Measurements from ENCODE around the gene RARS1. TPM values are rescaled to one million over a fixed set of nuclear protein-coding genes. Genes with fewer than 3 reads are reported as not detected.

RARS1 gene
- total RNA-seq (2012; rRNA removed): 357 and 375 TPM in 2 replicates

DNA sequence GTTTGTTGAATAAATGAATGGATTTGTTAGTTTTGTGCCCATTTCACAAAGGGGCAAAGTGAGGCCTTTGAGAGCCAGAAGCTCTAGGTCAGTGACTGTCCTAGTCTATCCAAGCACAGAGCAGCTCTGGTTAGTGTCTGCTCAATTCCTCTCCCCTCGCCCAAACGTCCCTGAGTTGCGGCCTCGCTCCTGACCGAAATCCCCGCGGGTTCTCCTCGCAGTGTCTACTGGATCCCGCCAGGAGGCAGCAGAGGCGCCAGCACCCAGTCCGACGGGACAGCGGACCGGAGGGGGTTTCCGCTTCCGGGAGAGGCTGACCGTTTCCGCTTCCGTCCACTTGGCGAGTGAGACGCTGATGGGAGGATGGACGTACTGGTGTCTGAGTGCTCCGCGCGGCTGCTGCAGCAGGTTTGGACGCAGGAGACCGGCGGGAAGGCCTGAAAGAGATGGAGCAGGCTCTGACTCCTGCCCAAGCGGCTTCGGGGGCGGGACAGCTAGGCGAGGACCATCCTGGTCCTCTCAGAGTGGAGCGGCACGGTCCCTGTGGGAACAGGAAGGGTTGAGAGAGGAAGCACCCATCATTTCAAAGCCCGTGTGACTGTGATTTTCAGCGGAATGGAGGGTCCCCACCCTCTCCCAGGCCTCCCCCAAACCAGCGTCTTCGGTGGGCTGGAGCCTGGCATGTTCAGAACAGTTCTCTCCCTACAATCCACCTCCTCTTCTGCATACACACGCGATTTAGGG, at the start of gene RARS1:
RARS1 (plus strand) TSS at position 336 of the 744 bp plus-strand sequence; CDS start at position 364, 28 bp downstream.
- Histone ChIP-seq H3K4me3 (ENCODE audit: low read length) (peak within 1 kb of the TSS; percentile 98), H3K9ac (ENCODE audit: low read depth, low read length) (peak within 1 kb of the TSS; percentile 98), H3K9me3 (replicated peaks; ENCODE audit: low read length) (no peaks in the 10 kb centered on the region), H3K4me1 (ENCODE audit: control insufficient read depth, insufficient read depth, low read length) (peaks cover 11% of the 10 kb centered on the region), H3K4me2 (ENCODE audit: low read length) (peak within 1 kb of the TSS; percentile 90), H3K36me3 (ENCODE audit: insufficient read depth, low read length) (peaks cover 35% of the 10 kb centered on the region), H3K27me3 (ENCODE audit: control insufficient read depth, insufficient read depth, low read length) (no peaks in the 10 kb centered on the region)

DNA sequence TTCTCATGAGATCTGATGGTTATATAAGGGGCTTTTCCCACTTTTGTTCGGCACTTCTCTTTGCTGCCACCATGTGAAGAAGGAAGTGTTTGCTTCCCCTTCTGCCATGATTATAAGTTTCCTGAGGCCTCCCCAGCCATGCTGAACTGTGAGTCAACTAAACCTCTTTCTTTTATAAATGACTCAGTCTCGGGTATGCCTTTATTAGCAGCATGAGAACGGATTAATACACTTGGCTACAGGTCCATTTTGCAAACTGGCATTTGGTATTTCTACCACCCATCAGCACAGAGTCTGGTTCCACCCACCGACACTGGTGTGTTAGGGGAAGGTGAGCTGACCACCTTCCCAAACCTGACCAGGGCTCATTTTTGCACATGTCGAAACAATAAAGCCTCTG, 47.9 kb upstream of the RARS1 start:
- Histone ChIP-seq H3K4me1 (ENCODE audit: control insufficient read depth, insufficient read depth, low read length) (peaks cover 3% of the 10 kb centered on the region), H3K4me3 (ENCODE audit: low read length) (no peak overlapping the region), H3K9me3 (replicated peaks; ENCODE audit: low read length) (no peaks in the 10 kb centered on the region), H3K9ac (ENCODE audit: low read depth, low read length) (no peak overlapping the region), H3K4me2 (ENCODE audit: low read length) (no peak overlapping the region), H3K27me3 (ENCODE audit: control insufficient read depth, insufficient read depth, low read length) (no peaks in the 10 kb centered on the region), H3K36me3 (ENCODE audit: insufficient read depth, low read length) (no peaks in the 10 kb centered on the region)

DNA sequence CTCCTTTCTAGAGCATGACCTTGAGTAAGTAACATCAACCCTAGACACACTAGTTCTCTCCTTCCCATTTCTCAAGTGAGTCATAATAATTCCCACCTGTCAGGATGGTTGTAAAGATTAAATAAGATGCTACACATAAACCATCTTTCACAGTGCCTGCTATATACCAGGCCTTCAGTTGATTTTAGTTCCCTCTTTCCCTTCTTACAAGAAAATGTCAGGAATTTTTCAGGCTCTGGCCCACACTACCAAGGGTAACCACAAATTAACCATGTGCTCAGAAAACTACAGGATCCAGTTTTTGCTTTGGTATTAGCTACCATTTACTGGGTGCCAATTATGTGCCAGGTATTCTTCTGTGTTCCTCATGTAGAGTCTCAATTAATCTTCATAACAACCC, 42.7 kb upstream of the RARS1 start:
- Histone ChIP-seq H3K27me3 (ENCODE audit: control insufficient read depth, insufficient read depth, low read length) (no peaks in the 10 kb centered on the region), H3K4me2 (ENCODE audit: low read length) (no peak overlapping the region), H3K4me3 (ENCODE audit: low read length) (no peak overlapping the region), H3K9ac (ENCODE audit: low read depth, low read length) (no peak overlapping the region), H3K36me3 (ENCODE audit: insufficient read depth, low read length) (no peaks in the 10 kb centered on the region), H3K9me3 (replicated peaks; ENCODE audit: low read length) (no peaks in the 10 kb centered on the region), H3K4me1 (ENCODE audit: control insufficient read depth, insufficient read depth, low read length) (no peaks in the 10 kb centered on the region)

DNA sequence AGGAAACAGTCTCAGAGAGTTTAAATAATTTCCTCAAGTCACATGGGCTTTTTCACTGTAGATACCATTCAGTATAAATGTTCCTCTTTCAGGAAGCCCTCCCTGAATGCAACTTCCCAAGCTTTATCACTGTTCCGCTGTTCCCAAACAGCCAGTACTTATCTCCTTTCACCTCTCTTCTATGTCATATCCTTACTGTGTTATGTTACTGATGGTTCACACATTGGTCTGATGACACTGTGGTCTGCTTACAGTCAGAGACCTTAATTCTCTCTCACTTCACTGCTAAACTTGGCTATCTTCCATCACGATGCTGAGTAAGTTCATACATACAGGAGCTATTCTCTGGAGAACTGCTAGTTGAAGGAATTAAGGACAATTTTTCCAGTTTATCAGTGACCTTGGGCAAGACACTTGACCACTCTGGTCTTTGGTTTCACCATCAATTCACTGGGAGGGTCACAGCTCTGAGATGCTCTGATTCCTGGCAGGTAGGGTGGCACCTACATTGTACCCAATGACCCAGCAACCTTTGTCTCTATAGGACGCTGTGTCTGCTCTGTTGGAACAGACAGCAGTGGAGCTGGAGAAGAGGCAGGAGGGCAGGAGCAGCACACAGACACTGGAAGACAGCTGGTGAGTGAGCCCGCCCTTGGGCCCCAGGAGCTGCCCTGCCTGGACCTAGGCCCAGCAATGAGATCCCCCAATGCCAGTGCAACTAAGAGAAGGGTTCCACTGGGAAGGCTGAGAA, 42.1 kb upstream of the RARS1 start:
- Histone ChIP-seq H3K9ac (ENCODE audit: low read depth, low read length) (no peak overlapping the region), H3K36me3 (ENCODE audit: insufficient read depth, low read length) (no peaks in the 10 kb centered on the region), H3K4me3 (ENCODE audit: low read length) (no peak overlapping the region), H3K27me3 (ENCODE audit: control insufficient read depth, insufficient read depth, low read length) (no peaks in the 10 kb centered on the region), H3K4me1 (ENCODE audit: control insufficient read depth, insufficient read depth, low read length) (no peaks in the 10 kb centered on the region), H3K9me3 (replicated peaks; ENCODE audit: low read length) (no peaks in the 10 kb centered on the region), H3K4me2 (ENCODE audit: low read length) (no peak overlapping the region)

DNA sequence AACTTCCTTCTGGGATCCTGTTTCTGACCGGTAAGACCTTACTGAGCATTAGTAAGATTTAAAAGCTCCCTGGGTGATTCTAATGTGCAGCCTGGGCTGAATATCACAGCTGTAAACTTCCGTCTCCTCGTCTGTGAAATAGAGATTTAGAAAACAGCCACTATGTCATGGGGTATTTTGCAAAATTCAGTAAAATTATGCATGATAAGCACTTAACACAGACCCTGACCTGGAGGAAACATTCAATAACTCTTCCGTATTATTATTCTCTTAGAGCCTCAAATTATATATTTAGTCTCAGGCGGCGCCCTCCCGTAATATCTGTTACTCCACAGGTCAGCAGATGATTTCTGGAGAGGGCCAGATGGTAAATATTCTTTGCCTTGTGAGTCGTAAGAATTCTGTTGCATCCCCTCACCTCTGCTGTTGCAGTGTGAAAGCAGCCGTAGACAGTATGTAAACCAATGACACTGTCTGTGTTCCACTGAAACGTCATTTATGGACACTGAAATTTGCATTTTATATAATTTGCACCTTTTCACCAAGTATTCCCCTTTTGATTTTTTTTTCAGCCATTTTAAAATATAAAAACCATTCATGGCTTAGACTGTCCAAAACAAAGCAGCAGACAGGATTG, 39.2 kb upstream of the RARS1 start:
- H3K4me2 ChIP-seq (ENCODE audit: low read length): no peak overlapping the region
- H3K27me3 ChIP-seq (ENCODE audit: control insufficient read depth, insufficient read depth, low read length): no peaks in the 10 kb centered on the region
- H3K9me3 ChIP-seq (replicated peaks; ENCODE audit: low read length): no peaks in the 10 kb centered on the region
- H3K36me3 ChIP-seq (ENCODE audit: insufficient read depth, low read length): no peaks in the 10 kb centered on the region
- no peak overlapping the region for H3K4me3 ChIP-seq (ENCODE audit: low read length)
- H3K4me1 ChIP-seq (ENCODE audit: control insufficient read depth, insufficient read depth, low read length): no peaks in the 10 kb centered on the region
- no peak overlapping the region for H3K9ac ChIP-seq (ENCODE audit: low read depth, low read length)

DNA sequence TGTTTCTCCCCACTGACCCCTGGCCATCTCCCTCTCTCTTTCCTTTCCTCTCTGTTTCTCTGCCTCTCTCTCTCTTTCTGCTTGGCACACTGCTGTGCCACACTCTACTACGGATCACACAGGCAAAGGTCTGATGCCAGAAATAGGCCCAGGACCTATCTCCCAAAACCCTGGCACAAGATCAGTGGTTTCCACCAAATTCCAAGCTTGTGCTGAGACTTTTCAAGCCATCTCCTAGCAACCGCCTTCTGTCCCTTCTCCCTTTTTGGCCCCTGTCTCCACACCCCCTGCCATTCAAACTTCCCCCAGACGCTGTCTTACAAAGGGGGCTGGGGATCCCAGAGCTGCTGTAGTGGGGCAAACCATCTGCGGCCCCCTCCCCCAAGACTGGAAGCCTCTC, 38.5 kb upstream of the RARS1 start:
- no peaks in the 10 kb centered on the region for H3K36me3 ChIP-seq (ENCODE audit: insufficient read depth, low read length)
- H3K4me2 ChIP-seq (ENCODE audit: low read length): no peak overlapping the region
- H3K9me3 ChIP-seq (replicated peaks; ENCODE audit: low read length): no peaks in the 10 kb centered on the region
- no peak overlapping the region for H3K4me3 ChIP-seq (ENCODE audit: low read length)
- H3K4me1 ChIP-seq (ENCODE audit: control insufficient read depth, insufficient read depth, low read length): no peaks in the 10 kb centered on the region
- no peak overlapping the region for H3K9ac ChIP-seq (ENCODE audit: low read depth, low read length)
- no peaks in the 10 kb centered on the region for H3K27me3 ChIP-seq (ENCODE audit: control insufficient read depth, insufficient read depth, low read length)

DNA sequence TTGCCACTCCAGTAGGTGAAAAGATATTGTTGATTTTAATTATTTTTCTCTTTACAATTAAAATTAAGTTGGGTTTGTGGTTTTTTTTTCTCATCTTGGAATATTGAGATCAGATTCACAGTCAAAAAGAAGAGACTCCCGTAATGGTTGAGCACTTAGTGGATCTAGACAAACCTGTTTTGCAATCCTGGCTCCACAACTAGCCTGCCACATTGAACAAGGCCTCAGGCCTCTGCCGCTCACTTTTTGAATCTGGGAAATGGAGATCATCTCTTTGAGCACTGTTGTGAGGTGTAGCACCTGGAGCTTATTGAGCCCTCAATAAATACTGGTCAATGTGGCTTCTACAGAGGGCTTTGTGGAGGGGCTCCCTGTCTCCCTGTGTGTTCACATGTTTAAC, 37.1 kb upstream of the RARS1 start:
- Histone ChIP-seq H3K36me3 (ENCODE audit: insufficient read depth, low read length) (no peaks in the 10 kb centered on the region), H3K4me3 (ENCODE audit: low read length) (no peak overlapping the region), H3K9ac (ENCODE audit: low read depth, low read length) (no peak overlapping the region), H3K4me1 (ENCODE audit: control insufficient read depth, insufficient read depth, low read length) (no peaks in the 10 kb centered on the region), H3K4me2 (ENCODE audit: low read length) (no peak overlapping the region), H3K9me3 (replicated peaks; ENCODE audit: low read length) (no peaks in the 10 kb centered on the region), H3K27me3 (ENCODE audit: control insufficient read depth, insufficient read depth, low read length) (no peaks in the 10 kb centered on the region)

DNA sequence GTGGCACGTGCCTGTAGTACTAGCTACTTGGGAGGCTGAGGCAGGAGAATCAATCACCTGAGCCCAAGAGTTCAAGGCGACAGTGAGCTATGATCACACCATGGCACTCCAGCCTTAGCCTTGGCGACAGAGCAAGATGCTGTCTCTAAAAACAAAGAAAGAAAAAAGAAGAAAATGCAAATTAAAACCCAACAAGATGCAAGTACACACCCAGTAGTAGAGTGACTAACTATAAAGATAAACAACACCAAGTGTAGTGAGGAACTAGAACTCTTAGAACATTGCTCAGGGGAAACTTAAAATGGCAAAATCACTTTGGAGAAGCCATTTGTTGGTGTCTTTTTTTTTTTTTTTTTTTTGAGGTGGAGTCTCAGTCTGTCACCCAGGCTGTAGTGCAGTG, 34.7 kb upstream of the RARS1 start:
- H3K4me1 ChIP-seq (ENCODE audit: control insufficient read depth, insufficient read depth, low read length): no peaks in the 10 kb centered on the region
- H3K36me3 ChIP-seq (ENCODE audit: insufficient read depth, low read length): no peaks in the 10 kb centered on the region
- no peak overlapping the region for H3K4me2 ChIP-seq (ENCODE audit: low read length)
- no peak overlapping the region for H3K9ac ChIP-seq (ENCODE audit: low read depth, low read length)
- H3K4me3 ChIP-seq (ENCODE audit: low read length): no peak overlapping the region
- no peaks in the 10 kb centered on the region for H3K9me3 ChIP-seq (replicated peaks; ENCODE audit: low read length)
- no peaks in the 10 kb centered on the region for H3K27me3 ChIP-seq (ENCODE audit: control insufficient read depth, insufficient read depth, low read length)

DNA sequence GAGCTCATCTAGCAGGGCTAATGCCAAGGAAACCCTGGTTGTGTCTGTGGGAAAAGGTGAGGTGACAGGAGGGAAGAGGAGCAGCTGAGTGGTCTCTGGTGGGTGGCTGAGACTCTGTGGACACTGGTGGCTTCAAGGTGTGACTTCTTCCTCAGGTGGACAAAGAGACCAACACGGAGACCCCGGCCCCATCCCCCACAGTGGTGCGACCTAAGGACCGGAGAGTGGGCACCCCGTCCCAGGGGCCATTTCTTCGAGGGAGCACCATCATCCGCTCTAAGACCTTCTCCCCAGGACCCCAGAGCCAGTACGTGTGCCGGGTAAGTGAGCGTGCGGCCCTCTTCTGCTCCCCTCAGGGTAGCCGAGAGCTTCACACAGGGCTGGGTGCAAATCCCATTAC, 31.1 kb upstream of the RARS1 start:
- no peak overlapping the region for H3K4me3 ChIP-seq (ENCODE audit: low read length)
- no peaks in the 10 kb centered on the region for H3K9me3 ChIP-seq (replicated peaks; ENCODE audit: low read length)
- H3K4me2 ChIP-seq (ENCODE audit: low read length): no peak overlapping the region
- no peak overlapping the region for H3K9ac ChIP-seq (ENCODE audit: low read depth, low read length)
- no peaks in the 10 kb centered on the region for H3K36me3 ChIP-seq (ENCODE audit: insufficient read depth, low read length)
- no peaks in the 10 kb centered on the region for H3K27me3 ChIP-seq (ENCODE audit: control insufficient read depth, insufficient read depth, low read length)
- H3K4me1 ChIP-seq (ENCODE audit: control insufficient read depth, insufficient read depth, low read length): no peaks in the 10 kb centered on the region

DNA sequence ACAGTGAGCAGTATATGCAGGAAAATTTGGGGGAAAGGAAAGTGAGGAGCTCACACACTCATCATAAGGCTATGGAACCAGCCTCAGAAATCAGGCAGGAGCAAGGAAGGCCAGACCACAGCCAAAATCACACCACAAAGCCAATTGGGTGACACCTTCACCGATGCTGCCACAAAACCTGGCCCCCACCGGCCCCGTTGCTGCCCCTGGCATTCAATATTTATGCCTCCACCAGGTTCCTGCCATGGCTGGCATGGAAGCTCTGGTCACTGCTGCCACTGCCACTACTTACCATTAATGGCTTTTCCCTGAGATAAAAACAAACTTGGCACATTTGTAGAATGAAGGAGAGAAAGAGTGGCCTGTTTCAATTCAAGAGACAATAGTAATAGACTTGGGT, 28.7 kb upstream of the RARS1 start:
- no peak overlapping the region for H3K4me2 ChIP-seq (ENCODE audit: low read length)
- no peak overlapping the region for H3K4me3 ChIP-seq (ENCODE audit: low read length)
- no peaks in the 10 kb centered on the region for H3K9me3 ChIP-seq (replicated peaks; ENCODE audit: low read length)
- H3K4me1 ChIP-seq (ENCODE audit: control insufficient read depth, insufficient read depth, low read length): no peaks in the 10 kb centered on the region
- H3K36me3 ChIP-seq (ENCODE audit: insufficient read depth, low read length): no peaks in the 10 kb centered on the region
- H3K27me3 ChIP-seq (ENCODE audit: control insufficient read depth, insufficient read depth, low read length): no peaks in the 10 kb centered on the region
- H3K9ac ChIP-seq (ENCODE audit: low read depth, low read length): no peak overlapping the region

DNA sequence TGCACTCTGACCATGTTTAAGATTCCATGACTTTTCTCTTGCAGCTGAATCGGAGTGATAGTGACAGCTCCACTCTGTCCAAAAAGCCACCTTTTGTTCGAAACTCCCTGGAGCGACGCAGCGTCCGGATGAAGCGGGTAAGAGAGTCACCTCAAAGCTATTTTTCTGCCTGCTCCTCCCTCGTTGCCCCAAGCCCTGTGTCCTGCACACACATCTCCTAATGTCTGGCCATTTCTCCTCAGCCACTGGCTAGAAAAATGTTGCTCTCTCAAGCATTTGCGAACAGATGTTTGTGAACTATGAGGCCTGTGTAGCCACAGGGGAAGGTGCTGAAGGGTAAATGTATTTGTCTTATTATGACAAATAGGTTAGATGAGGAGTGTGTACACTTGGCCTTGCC, 25.7 kb upstream of the RARS1 start:
- Histone ChIP-seq H3K27me3 (ENCODE audit: control insufficient read depth, insufficient read depth, low read length) (no peaks in the 10 kb centered on the region), H3K9ac (ENCODE audit: low read depth, low read length) (no peak overlapping the region), H3K4me3 (ENCODE audit: low read length) (no peak overlapping the region), H3K4me1 (ENCODE audit: control insufficient read depth, insufficient read depth, low read length) (no peaks in the 10 kb centered on the region), H3K36me3 (ENCODE audit: insufficient read depth, low read length) (no peaks in the 10 kb centered on the region), H3K9me3 (replicated peaks; ENCODE audit: low read length) (no peaks in the 10 kb centered on the region), H3K4me2 (ENCODE audit: low read length) (no peak overlapping the region)
